ENCODE measurements around the gene SLC35G3.

DNA sequence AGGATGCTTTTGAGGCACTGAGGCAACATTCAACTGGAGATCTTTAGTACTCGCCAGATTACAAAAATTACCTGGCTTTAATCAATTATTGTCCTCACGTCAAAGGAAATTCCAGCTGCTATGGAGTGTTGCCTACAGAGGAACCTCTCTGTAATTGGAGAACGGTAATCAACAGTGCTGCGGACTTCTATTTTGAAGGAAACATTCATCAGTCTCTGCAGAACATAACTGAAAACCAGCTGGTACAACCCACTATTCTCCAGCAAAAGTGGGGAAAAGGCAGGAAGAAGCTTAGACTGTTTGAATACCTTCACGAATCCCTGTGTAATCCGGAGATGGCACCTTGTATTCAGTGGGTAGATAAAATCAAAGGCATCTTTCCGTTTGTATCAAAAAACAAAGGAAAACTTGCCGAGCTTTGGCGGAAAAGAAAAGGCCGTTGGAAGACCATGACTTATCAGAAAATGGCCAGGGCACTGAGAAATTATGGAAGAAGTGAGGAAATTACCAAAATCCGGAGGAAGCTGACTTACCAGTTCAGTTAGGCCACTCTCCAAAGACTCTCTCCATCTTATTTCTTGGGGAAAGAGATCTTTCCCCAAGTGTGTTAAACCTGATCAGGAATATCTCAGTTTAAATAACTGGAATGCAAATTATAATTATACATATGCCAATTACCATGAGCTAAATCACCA, 3.0 kb downstream of the SLC35G3 start:
- TF ChIP-seq, protein P1, sequence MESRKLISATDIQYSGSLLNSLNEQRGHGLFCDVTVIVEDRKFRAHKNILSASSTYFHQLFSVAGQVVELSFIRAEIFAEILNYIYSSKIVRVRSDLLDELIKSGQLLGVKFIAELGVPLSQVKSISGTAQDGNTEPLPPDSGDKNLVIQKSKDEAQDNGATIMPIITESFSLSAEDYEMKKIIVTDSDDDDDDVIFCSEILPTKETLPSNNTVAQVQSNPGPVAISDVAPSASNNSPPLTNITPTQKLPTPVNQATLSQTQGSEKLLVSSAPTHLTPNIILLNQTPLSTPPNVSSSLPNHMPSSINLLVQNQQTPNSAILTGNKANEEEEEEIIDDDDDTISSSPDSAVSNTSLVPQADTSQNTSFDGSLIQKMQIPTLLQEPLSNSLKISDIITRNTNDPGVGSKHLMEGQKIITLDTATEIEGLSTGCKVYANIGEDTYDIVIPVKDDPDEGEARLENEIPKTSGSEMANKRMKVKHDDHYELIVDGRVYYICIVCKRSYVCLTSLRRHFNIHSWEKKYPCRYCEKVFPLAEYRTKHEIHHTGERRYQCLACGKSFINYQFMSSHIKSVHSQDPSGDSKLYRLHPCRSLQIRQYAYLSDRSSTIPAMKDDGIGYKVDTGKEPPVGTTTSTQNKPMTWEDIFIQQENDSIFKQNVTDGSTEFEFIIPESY (IDR thresholded peaks at IDR 0.05), result no peak
- TF ChIP-seq, protein P2, sequence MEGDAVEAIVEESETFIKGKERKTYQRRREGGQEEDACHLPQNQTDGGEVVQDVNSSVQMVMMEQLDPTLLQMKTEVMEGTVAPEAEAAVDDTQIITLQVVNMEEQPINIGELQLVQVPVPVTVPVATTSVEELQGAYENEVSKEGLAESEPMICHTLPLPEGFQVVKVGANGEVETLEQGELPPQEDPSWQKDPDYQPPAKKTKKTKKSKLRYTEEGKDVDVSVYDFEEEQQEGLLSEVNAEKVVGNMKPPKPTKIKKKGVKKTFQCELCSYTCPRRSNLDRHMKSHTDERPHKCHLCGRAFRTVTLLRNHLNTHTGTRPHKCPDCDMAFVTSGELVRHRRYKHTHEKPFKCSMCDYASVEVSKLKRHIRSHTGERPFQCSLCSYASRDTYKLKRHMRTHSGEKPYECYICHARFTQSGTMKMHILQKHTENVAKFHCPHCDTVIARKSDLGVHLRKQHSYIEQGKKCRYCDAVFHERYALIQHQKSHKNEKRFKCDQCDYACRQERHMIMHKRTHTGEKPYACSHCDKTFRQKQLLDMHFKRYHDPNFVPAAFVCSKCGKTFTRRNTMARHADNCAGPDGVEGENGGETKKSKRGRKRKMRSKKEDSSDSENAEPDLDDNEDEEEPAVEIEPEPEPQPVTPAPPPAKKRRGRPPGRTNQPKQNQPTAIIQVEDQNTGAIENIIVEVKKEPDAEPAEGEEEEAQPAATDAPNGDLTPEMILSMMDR (IDR thresholded peaks at IDR 0.05; ENCODE audit: low read depth, low read length, missing input control), result no peak
- no peak for TF ChIP-seq SP1 (IDR thresholded peaks at IDR 0.05)
- no peak for TF ChIP-seq TAF1 (conservative IDR thresholded peaks at IDR 0.05)
- TF ChIP-seq, protein P3, sequence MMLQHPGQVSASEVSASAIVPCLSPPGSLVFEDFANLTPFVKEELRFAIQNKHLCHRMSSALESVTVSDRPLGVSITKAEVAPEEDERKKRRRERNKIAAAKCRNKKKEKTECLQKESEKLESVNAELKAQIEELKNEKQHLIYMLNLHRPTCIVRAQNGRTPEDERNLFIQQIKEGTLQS (IDR thresholded peaks at IDR 0.05), result no peak
- no peak for TF ChIP-seq HNF4A (conservative IDR thresholded peaks at IDR 0.05)
- TF ChIP-seq EGR1 (IDR thresholded peaks at IDR 0.05; ENCODE audit: low read depth in 2 of 2), result no peak
- TF ChIP-seq JUND (IDR thresholded peaks at IDR 0.05), result no peak
- TF ChIP-seq YY1 (IDR thresholded peaks at IDR 0.05), result no peak
- no peak for TF ChIP-seq GABPA (IDR thresholded peaks at IDR 0.05 in 1 of 2, conservative IDR thresholded peaks at IDR 0.05 in 1 of 2)
- TF ChIP-seq, protein P4, sequence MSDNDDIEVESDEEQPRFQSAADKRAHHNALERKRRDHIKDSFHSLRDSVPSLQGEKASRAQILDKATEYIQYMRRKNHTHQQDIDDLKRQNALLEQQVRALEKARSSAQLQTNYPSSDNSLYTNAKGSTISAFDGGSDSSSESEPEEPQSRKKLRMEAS (IDR thresholded peaks at IDR 0.05), result no peak
